ENCODE data around the gene SCIMP.
A peak's percentile ranks its signal among the peaks of the same experiment; 100 is the strongest.
"Not testable (repeated sequence)": the region's sequence is repeated elsewhere in the genome, so short reads cannot be mapped to it uniquely, and the experiment has no call there.

Gene SCIMP

GRCh38 chr17:5237541-5238016 is 2.9 kb upstream of the SCIMP start:
- peak; percentile 82 for DNase-seq (ENCODE audit: low spot score)

- no peak for DNase-seq (ENCODE audit: low spot score)
Measured at GRCh38 chr17:5236938-5237540, 2.4 kb upstream of the SCIMP start.

- not testable (repeated sequence) for DNase-seq (ENCODE audit: low spot score)
Measured at GRCh38 chr17:5233492-5233891, 1.2 kb downstream of the SCIMP start.

GRCh38 chr17:5226940-5227878 is 7.5 kb downstream of the SCIMP start:
- DNase-seq (ENCODE audit: low spot score) = no peak

- DNase-seq (ENCODE audit: low spot score) = no peak
Measured at GRCh38 chr17:5225668-5226457, 8.8 kb downstream of the SCIMP start.

GRCh38 chr17:5221912-5222311 is 12.7 kb downstream of the SCIMP start:
- not testable (repeated sequence) for DNase-seq (ENCODE audit: low spot score)

- DNase-seq (ENCODE audit: low spot score) = no peak
Measured at GRCh38 chr17:5220074-5220473, 14.6 kb downstream of the SCIMP start.

- DNase-seq (ENCODE audit: low spot score) = no peak
Measured at GRCh38 chr17:5219536-5219935, 15.1 kb downstream of the SCIMP start.

GRCh38 chr17:5217562-5217961 is 17.1 kb downstream of the SCIMP start:
- not testable (repeated sequence) for DNase-seq (ENCODE audit: low spot score)

GRCh38 chr17:5211458-5211857 is 23.2 kb downstream of the SCIMP start:
- DNase-seq (ENCODE audit: low spot score) = no peak

- DNase-seq (ENCODE audit: low spot score) = no peak
Measured at GRCh38 chr17:5210614-5211252, 23.9 kb downstream of the SCIMP start.

GRCh38 chr17:5210091-5210490 is 24.6 kb downstream of the SCIMP start:
- DNase-seq (ENCODE audit: low spot score) = no peak

GRCh38 chr17:5209396-5209795 is 25.3 kb downstream of the SCIMP start:
- peak; percentile 49 for DNase-seq (ENCODE audit: low spot score)

- DNase-seq (ENCODE audit: low spot score) = peak; percentile 60
Measured at GRCh38 chr17:5203908-5204294, 30.8 kb downstream of the SCIMP start.

- DNase-seq (ENCODE audit: low spot score) = peak; percentile 62
Measured at GRCh38 chr17:5203178-5203907, 31.3 kb downstream of the SCIMP start.

- DNase-seq (ENCODE audit: low spot score) = no peak
Measured at GRCh38 chr17:5201011-5201410, 33.6 kb downstream of the SCIMP start.

GRCh38 chr17:5200360-5200759 is 34.3 kb downstream of the SCIMP start:
- no peak for DNase-seq (ENCODE audit: low spot score)

GRCh38 chr17:5198472-5198871 is 36.2 kb downstream of the SCIMP start:
- no peak for DNase-seq (ENCODE audit: low spot score)

- peak; percentile 24 for DNase-seq (ENCODE audit: low spot score)
Measured at GRCh38 chr17:5194346-5194745, 40.3 kb downstream of the SCIMP start.

- peak; percentile 99 for DNase-seq (ENCODE audit: low spot score)
Measured at GRCh38 chr17:5191541-5192417, 42.9 kb downstream of the SCIMP start, which contains the start of gene ZNF594. Gene ZNF594 (minus strand): TSS chr17:5191868. CDS start chr17:5184256, 7,612 bp downstream.
